K562 (cell line): ENCODE measurements around the gene BMPER. TPM values are rescaled to one million over a fixed set of nuclear protein-coding genes. Genes with fewer than 3 reads are reported as not detected.

Experiments used
- ETV6 ChIP-seq, 3 experiments: fragments of 150-350 bp in 1 of 3; sonication (generic) in 1 of 3; formaldehyde crosslinking in 1 of 3; IDR thresholded peaks; 2 replicates each; pipeline versions ENCODE4 v1.6.1 to v1.8.0; 2014 to 2022; ENCODE audit warnings: borderline replicate concordance in 2 of 3, low read depth in 2 of 3, antibody characterized with exemption in 1 of 3, low read length in 1 of 3, mild to moderate bottlenecking in 1 of 3, missing genetic modification reagents in 1 of 3
- MAFK ChIP-seq: IDR thresholded peaks from 2 replicates; pipeline ENCODE4 v1.6.1; 2011; ENCODE audit warnings: low read length, improper control_type of control experiment
- SMAD2 ChIP-seq: fragments of 150-350 bp; IDR thresholded peaks from 2 replicates; pipeline ENCODE4 v1.6.1; 2014; ENCODE audit warnings: low read depth, mild to moderate bottlenecking, low read length
- SUPT5H ChIP-seq: fragments of 450-650 bp; IDR thresholded peaks from 2 replicates; pipeline ENCODE4 v1.6.1; 2016
- YY1 ChIP-seq, 3 experiments: IDR thresholded peaks; 2 replicates each; pipeline ENCODE4 v1.6.1; 2011; ENCODE audit warnings: low read length in 2 of 3, mild to moderate bottlenecking in 2 of 3, moderate library complexity in 2 of 3, borderline replicate concordance in 1 of 3, control low read depth in 1 of 3, low read depth in 1 of 3; ENCODE audit not compliant: insufficient read depth in 3 of 3, insufficient replicate concordance in 2 of 3, control insufficient read depth in 1 of 3, insufficient read length in 1 of 3; ENCODE audit errors: extremely low read depth in 1 of 3
- ZNF224 ChIP-seq: sonication (generic); formaldehyde crosslinking; IDR thresholded peaks from 2 replicates; pipeline ENCODE4 v1.8.0; 2022; ENCODE audit warnings: mild to moderate bottlenecking, missing genetic modification reagents
- ZNF274 ChIP-seq: IDR thresholded peaks from 2 replicates; pipeline ENCODE4 v1.6.1; 2011; ENCODE audit warnings: low read depth, mild to moderate bottlenecking, low read length, moderate library complexity, borderline replicate concordance
- ZNF408 ChIP-seq: fragments of 250-450 bp; sonication (Bioruptor Pico); IDR thresholded peaks from 2 replicates; pipeline ENCODE4 v1.4.0; 2020; ENCODE audit warnings: low read depth, mild to moderate bottlenecking, moderate library complexity
- ZNF668 ChIP-seq: fragments of 250-450 bp; sonication (Bioruptor Pico); IDR thresholded peaks from 2 replicates; pipeline ENCODE4 v1.8.0; 2022; ENCODE audit warnings: mild to moderate bottlenecking, inconsistent platforms
- polyA plus RNA-seq, 8 experiments: library from polyadenylated mRNA; depleted of rRNA in 4 of 8; stranded (reverse) in 5 of 8; unstranded in 3 of 8; fragments of >200 nt; fragmentation: Nextera tagmentation in 2 of 8; fragmentation: Illumina TruSeq in 1 of 8; extraction: Ambion mirVana in 2 of 8; extraction: Trizol in 1 of 8; gene quantifications; 2 replicates each; pipeline versions ENCODE4 v1.2.1 to v1.2.3, GENCODE V29; 2011 to 2014; ENCODE audit warnings: inconsistent platforms in 1 of 8, missing spikeins in 1 of 8
- total RNA-seq, 7 experiments: library from RNA; depleted of rRNA in 6 of 7; stranded (reverse); fragments of >200 nt in 6 of 7; fragmentation: Illumina TruSeq in 2 of 7; extraction: Trizol in 2 of 7; gene quantifications; 2 replicates each; pipeline versions ENCODE4 v1.2.1 to v1.2.3, GENCODE V29; 2011 to 2021; ENCODE audit warnings: low replicate concordance in 1 of 7
- TF ChIP-seq, protein P1 (sequence below): IDR thresholded peaks from 2 replicates; pipeline ENCODE4 v1.6.1; 2016; ENCODE audit warnings: missing genetic modification characterization, missing compliant biosample characterization
- TF ChIP-seq, protein P2 (sequence below): fragments of 250-450 bp; sonication (Bioruptor Pico); IDR thresholded peaks from 2 replicates; pipeline ENCODE4 v1.8.0; 2021; ENCODE audit warnings: moderate library complexity, mild to moderate bottlenecking, inconsistent platforms

The BMPER gene
- total and polyA plus RNA-seq, 9 of the 15 experiments (the other 6 are each of a cell fraction or from before 2014, with no cell fraction given), result not detected

GRCh38 chr7:34038816-34039470 is 133.6 kb downstream of the BMPER start (continued):
- TF ChIP-seq ETV6 (IDR thresholded peaks at IDR 0.05; ENCODE audit: borderline replicate concordance in 1 of 2, low read depth in 2 of 2, low read length in 1 of 2) (no peak), ETV6 (CRISPR knock-in tag; IDR thresholded peaks at IDR 0.05; ENCODE audit: borderline replicate concordance) (no peak), YY1 (IDR thresholded peaks at IDR 0.05; ENCODE audit: borderline replicate concordance in 1 of 3, control insufficient read depth in 1 of 3, extremely low read depth in 1 of 3, insufficient read depth in 3 of 3, insufficient read length in 1 of 3, insufficient replicate concordance in 2 of 3, low read depth in 1 of 3, low read length in 2 of 3) (no peak), SUPT5H (no peak), ZNF408 (CRISPR knock-in tag) (no peak), ZNF224 (no peak), MAFK (no peak), SMAD2 (no peak), ZNF274 (no peak), ZNF668 (no peak)
- TF ChIP-seq, protein P1, sequence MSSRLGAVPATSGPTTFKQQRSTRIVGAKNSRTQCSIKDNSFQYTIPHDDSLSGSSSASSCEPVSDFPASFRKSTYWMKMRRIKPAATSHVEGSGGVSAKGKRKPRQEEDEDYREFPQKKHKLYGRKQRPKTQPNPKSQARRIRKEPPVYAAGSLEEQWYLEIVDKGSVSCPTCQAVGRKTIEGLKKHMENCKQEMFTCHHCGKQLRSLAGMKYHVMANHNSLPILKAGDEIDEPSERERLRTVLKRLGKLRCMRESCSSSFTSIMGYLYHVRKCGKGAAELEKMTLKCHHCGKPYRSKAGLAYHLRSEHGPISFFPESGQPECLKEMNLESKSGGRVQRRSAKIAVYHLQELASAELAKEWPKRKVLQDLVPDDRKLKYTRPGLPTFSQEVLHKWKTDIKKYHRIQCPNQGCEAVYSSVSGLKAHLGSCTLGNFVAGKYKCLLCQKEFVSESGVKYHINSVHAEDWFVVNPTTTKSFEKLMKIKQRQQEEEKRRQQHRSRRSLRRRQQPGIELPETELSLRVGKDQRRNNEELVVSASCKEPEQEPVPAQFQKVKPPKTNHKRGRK, result no peak
- TF ChIP-seq, protein P2, sequence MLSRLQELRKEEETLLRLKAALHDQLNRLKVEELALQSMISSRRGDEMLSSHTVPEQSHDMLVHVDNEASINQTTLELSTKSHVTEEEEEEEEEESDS (CRISPR knock-in tag), result no peak
- TF ChIP-seq, all 486 proteins: peak for 0
